GM12878 (cell line): Measurements from ENCODE around the gene ANXA4. TPM values are rescaled to one million over a fixed set of nuclear protein-coding genes. Genes with fewer than 3 reads are reported as not detected.

Experiments
- ATAC-seq: fragments of 200-7000 bp; cut with Tn5 transposase; 3 replicates; pipeline ENCODE4 v1.9.1; 2020; ENCODE audit warnings: mild to moderate bottlenecking, moderate library complexity
- BruUV-seq: library from RNA; stranded (reverse); fragments of 400-500 nt; replicated peaks from 2 replicates; lab custom pipeline; 2021; lab: Mats Ljungman, UMichigan
- CTCF ChIA-PET: fragments of 300-600 bp; sonication (Branson Sonifier 250); formaldehyde crosslinking; extraction: SDS; loops from one replicate; lab custom pipeline; 2021; ENCODE audit warnings: inconsistent platforms; lab: Yijun Ruan, JAX
- POLR2A ChIA-PET: fragments of 350-600 bp; formaldehyde crosslinking; extraction: SDS; loops from one replicate; lab custom pipeline; 2021; ENCODE audit warnings: inconsistent platforms; lab: Charles Lee
- RAD21 ChIA-PET: fragments of 300-600 bp; sonication (Branson Sonifier 250); formaldehyde crosslinking; loops from one replicate; lab custom pipeline; 2023; ENCODE audit warnings: antibody characterized with exemption; ENCODE audit not compliant: unreplicated experiment; lab: Charles Lee
- SMC1A ChIA-PET: fragments of 300-600 bp; sonication (Branson Sonifier 250); formaldehyde crosslinking; loops from one replicate; lab custom pipeline; 2023; ENCODE audit not compliant: unreplicated experiment, uncharacterized antibody; lab: Charles Lee
- DNase-seq: peaks from one replicate; pipeline ENCODE4 v3.0.0-alpha.2; 2011; ENCODE audit warnings: low read depth, low spot score
- FAIRE-seq: peaks from 3 replicates; lab custom pipeline; 2011; peaks lifted over from hg19 to GRCh38; lab: Jason Lieb, UNC
- H2AFZ ChIP-seq: 2 replicates; pipeline ENCODE4 v1.6.0; 2011; ENCODE audit warnings: low read depth, low read length, control low read depth; ENCODE audit not compliant: control insufficient read depth
- H3K27ac ChIP-seq: 2 replicates; pipeline ENCODE4 v1.5.1; 2011; ENCODE audit warnings: control low read depth; ENCODE audit not compliant: control insufficient read depth, insufficient read depth
- H3K27me3 ChIP-seq, 2 experiments: replicated peaks in 1 of 2; 2 replicates each; pipeline versions ENCODE4 v1.6.0 to v1.6.1; 2011; ENCODE audit warnings: low read length in 1 of 2; ENCODE audit not compliant: control insufficient read depth in 2 of 2, insufficient read depth in 2 of 2
- H3K36me3 ChIP-seq, 2 experiments: 2 replicates each; pipeline ENCODE4 v1.5.1; 2011; ENCODE audit warnings: low read length in 1 of 2; ENCODE audit not compliant: control insufficient read depth in 2 of 2, insufficient read depth in 2 of 2
- H3K4me1 ChIP-seq: 2 replicates; pipeline ENCODE4 v1.6.1; 2011; ENCODE audit warnings: mild to moderate bottlenecking, low read length, moderate library complexity, mixed read lengths; ENCODE audit not compliant: control insufficient read depth, insufficient read depth
- H3K4me2 ChIP-seq: 2 replicates; pipeline ENCODE4 v1.6.0; 2011; ENCODE audit warnings: control low read depth; ENCODE audit not compliant: control insufficient read depth, insufficient read depth
- H3K4me3 ChIP-seq: fragments of 200-600 bp; sonication (generic); 2 replicates; pipeline ENCODE4 v1.5.1; 2016
- H3K79me2 ChIP-seq: 2 replicates; pipeline ENCODE4 v1.6.0; 2011; ENCODE audit warnings: low read length; ENCODE audit not compliant: control insufficient read depth, insufficient read depth
- H3K9ac ChIP-seq: 2 replicates; pipeline ENCODE4 v1.8.0; 2011; ENCODE audit warnings: low read length, control low read depth, mixed read lengths; ENCODE audit not compliant: control insufficient read depth, insufficient read depth
- H3K9me3 ChIP-seq: replicated peaks from 3 replicates; pipeline ENCODE4 v1.5.1; 2011; ENCODE audit warnings: mild to moderate bottlenecking, low read length; ENCODE audit not compliant: control insufficient read depth, insufficient read depth
- H4K20me1 ChIP-seq: 2 replicates; pipeline ENCODE4 v1.6.0; 2011; ENCODE audit not compliant: control insufficient read depth, insufficient read depth
- ATF7 ChIP-seq: fragments of 450-650 bp; IDR thresholded peaks from 2 replicates; pipeline ENCODE4 v1.6.1; 2016; ENCODE audit warnings: low read depth, mild to moderate bottlenecking
- CHD1 ChIP-seq: IDR thresholded peaks from 2 replicates; pipeline ENCODE4 v1.6.1; 2012; ENCODE audit warnings: low read depth, low read length, improper control_type of control experiment
- HDGF ChIP-seq: fragments of 450-650 bp; IDR thresholded peaks from 2 replicates; pipeline ENCODE4 v1.6.1; 2016; ENCODE audit warnings: antibody characterized with exemption
- IKZF2 ChIP-seq, 2 experiments: fragments of 450-650 bp; IDR thresholded peaks; 2 replicates each; pipeline ENCODE4 v1.6.1; 2017; ENCODE audit warnings: mild to moderate bottlenecking in 2 of 2, moderate library complexity in 2 of 2
- KDM1A ChIP-seq: fragments of 200-600 bp; sonication (generic); IDR thresholded peaks from 2 replicates; pipeline ENCODE4 v1.6.1; 2016; ENCODE audit warnings: borderline replicate concordance
- MXI1 ChIP-seq: fragments of 150-350 bp; IDR thresholded peaks from 2 replicates; pipeline ENCODE4 v1.6.1; 2011; ENCODE audit warnings: low read depth, mild to moderate bottlenecking, inconsistent platforms, low read length, improper control_type of control experiment
- STAT1 ChIP-seq: fragments of 450-650 bp; conservative IDR thresholded peaks from 2 replicates; pipeline ENCODE4 v1.6.1; 2014; ENCODE audit warnings: antibody characterized with exemption, mild to moderate bottlenecking
- ZBTB4 ChIP-seq: fragments of 450-650 bp; formaldehyde crosslinking; IDR thresholded peaks from 2 replicates; pipeline ENCODE4 v1.4.0; 2022; ENCODE audit warnings: mild to moderate bottlenecking, moderate library complexity
- ZNF217 ChIP-seq: fragments of 450-650 bp; IDR thresholded peaks from 2 replicates; pipeline ENCODE4 v1.6.1; 2017; ENCODE audit warnings: antibody characterized with exemption, mild to moderate bottlenecking
- WGBS: methylation state at CpG from one replicate; pipeline ENCODE4 v1.1.6; 2016; ENCODE audit warnings: low lambda C conversion rate; ENCODE audit not compliant: insufficient replicate concordance, insufficient coverage; ENCODE audit errors: missing lambda C conversion rate; 5-methylcytosine and 5-hydroxymethylcytosine counted together
- in situ Hi-C: fragments of 300-500 bp; cut with MboI; formaldehyde crosslinking; loops from 9 replicates; pipeline ENCODE4 v1.14.3; 2018; ENCODE audit warnings: mixed read lengths
- intact Hi-C: fragments of 100-400 bp; cut with micrococcal nuclease; formaldehyde crosslinking; loops from one replicate; pipeline ENCODE4 v1.14.2; 2022; ENCODE audit not compliant: unreplicated experiment
- polyA plus RNA-seq, 11 experiments: library from polyadenylated mRNA; depleted of rRNA in 4 of 11; unstranded in 6 of 11; stranded (reverse) in 5 of 11; fragments of >200 nt; fragmentation: Nextera tagmentation in 4 of 11; fragmentation: Illumina TruSeq in 1 of 11; extraction: Ambion mirVana in 4 of 11; extraction: Trizol in 1 of 11; gene quantifications; 1 replicate in 1 of 11; 2 replicates in 10 of 11; pipeline versions ENCODE4 v1.2.1 to v1.2.3, GENCODE V29; 2011 to 2016; ENCODE audit warnings: inconsistent platforms in 2 of 11, missing spikeins in 2 of 11, low read depth in 1 of 11
- total RNA-seq, 4 experiments: library from RNA; depleted of rRNA in 3 of 4; stranded (reverse); fragments of >200 nt in 3 of 4; fragmentation: Illumina TruSeq in 1 of 4; extraction: Trizol in 1 of 4; gene quantifications; 2 replicates each; pipeline versions ENCODE4 v1.2.1 to v1.2.3, GENCODE V29; 2013 to 2021
- TF ChIP-seq, protein P1 (sequence below): fragments of 450-650 bp; IDR thresholded peaks from 2 replicates; pipeline ENCODE4 v1.6.1; 2017; ENCODE audit warnings: antibody characterized with exemption, mild to moderate bottlenecking, moderate library complexity
- TF ChIP-seq, protein P2 (sequence below), 3 experiments: IDR thresholded peaks in 2 of 3; conservative IDR thresholded peaks in 1 of 3; 2 replicates each; pipeline ENCODE4 v1.5.1; 2011; ENCODE audit warnings: low read depth in 3 of 3, low read length in 3 of 3, mild to moderate bottlenecking in 3 of 3, control low read depth in 2 of 3, moderate library complexity in 2 of 3, inconsistent platforms in 1 of 3, mixed read lengths in 1 of 3; ENCODE audit not compliant: control insufficient read depth in 2 of 3, insufficient read depth in 1 of 3; ENCODE audit errors: extremely low read depth in 1 of 3

Gene ANXA4
- total and polyA plus RNA-seq, 10 of the 15 experiments (the other 5 are each of a cell fraction or from before 2014, with no cell fraction given) = 16.3 to 97.2 (median 71.0) TPM

- intact Hi-C loops (loop anchor here (2.0 kb wide), 2 partner anchors 71 to 279 kb away; partner anchors contain the start of gene NFU1), in situ Hi-C loops (loop anchor here (25.0 kb wide), 1 partner anchor 704 kb away; the partner anchor contains the start of gene ANTXR1)
- Histone ChIP-seq H3K27ac (no peak overlapping the region), H3K9me3 (no peaks in the 10 kb centered on the region; the same call in 2 of the 3 replicates), H3K79me2 (no peaks in the 10 kb centered on the region), H3K4me2 (no peak overlapping the region), H3K9ac (no peak overlapping the region), H4K20me1 (no peaks in the 10 kb centered on the region), H3K4me1 (peaks cover 12% of the 10 kb centered on the region; the same call in 1 of the 2 replicates), H2AFZ (no peak overlapping the region), H3K27me3 (no peaks in the 10 kb centered on the region), H3K4me3 (no peak overlapping the region), H3K36me3 (no peaks in the 10 kb centered on the region)
- FAIRE-seq (no peak), DNase-seq (no peak), ATAC-seq (no peak)
- RAD21 ChIA-PET = interaction anchor here (0.7 to 6.7 kb wide), 6 partner anchors 9 to 340 kb away, joined by 3 to 46 read pairs (median 4); no protein-coding TSS in a partner anchor
- SMC1A ChIA-PET = interaction anchor here (0.7 to 7.0 kb wide), 15 partner anchors 8 to 340 kb away, joined by 3 to 64 read pairs (median 4); partner anchors contain the start of gene AAK1
- POLR2A ChIA-PET = interaction anchor here (0.5 to 0.7 kb wide), 3 partner anchors 46 to 352 kb away, joined by 3 to 4 read pairs (median 3); no protein-coding TSS in a partner anchor
- BruUV-seq = no TSS peak
- 95% methylated on average over 1 of the region's 1 CpG for WGBS
- CTCF ChIA-PET = interaction anchor here (0.8 to 11.6 kb wide), 17 partner anchors 9 to 340 kb away, joined by 3 to 293 read pairs (median 4); no protein-coding TSS in a partner anchor
- TF ChIP-seq CHD1 = no peak
- TF ChIP-seq MXI1 = no peak
- no peak for TF ChIP-seq ZNF217
- TF ChIP-seq ATF7 = no peak
- TF ChIP-seq, protein P1, sequence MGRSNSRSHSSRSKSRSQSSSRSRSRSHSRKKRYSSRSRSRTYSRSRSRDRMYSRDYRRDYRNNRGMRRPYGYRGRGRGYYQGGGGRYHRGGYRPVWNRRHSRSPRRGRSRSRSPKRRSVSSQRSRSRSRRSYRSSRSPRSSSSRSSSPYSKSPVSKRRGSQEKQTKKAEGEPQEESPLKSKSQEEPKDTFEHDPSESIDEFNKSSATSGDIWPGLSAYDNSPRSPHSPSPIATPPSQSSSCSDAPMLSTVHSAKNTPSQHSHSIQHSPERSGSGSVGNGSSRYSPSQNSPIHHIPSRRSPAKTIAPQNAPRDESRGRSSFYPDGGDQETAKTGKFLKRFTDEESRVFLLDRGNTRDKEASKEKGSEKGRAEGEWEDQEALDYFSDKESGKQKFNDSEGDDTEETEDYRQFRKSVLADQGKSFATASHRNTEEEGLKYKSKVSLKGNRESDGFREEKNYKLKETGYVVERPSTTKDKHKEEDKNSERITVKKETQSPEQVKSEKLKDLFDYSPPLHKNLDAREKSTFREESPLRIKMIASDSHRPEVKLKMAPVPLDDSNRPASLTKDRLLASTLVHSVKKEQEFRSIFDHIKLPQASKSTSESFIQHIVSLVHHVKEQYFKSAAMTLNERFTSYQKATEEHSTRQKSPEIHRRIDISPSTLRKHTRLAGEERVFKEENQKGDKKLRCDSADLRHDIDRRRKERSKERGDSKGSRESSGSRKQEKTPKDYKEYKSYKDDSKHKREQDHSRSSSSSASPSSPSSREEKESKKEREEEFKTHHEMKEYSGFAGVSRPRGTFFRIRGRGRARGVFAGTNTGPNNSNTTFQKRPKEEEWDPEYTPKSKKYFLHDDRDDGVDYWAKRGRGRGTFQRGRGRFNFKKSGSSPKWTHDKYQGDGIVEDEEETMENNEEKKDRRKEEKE = no peak
- TF ChIP-seq STAT1 = no peak
- TF ChIP-seq HDGF = no peak
- TF ChIP-seq, protein P2, sequence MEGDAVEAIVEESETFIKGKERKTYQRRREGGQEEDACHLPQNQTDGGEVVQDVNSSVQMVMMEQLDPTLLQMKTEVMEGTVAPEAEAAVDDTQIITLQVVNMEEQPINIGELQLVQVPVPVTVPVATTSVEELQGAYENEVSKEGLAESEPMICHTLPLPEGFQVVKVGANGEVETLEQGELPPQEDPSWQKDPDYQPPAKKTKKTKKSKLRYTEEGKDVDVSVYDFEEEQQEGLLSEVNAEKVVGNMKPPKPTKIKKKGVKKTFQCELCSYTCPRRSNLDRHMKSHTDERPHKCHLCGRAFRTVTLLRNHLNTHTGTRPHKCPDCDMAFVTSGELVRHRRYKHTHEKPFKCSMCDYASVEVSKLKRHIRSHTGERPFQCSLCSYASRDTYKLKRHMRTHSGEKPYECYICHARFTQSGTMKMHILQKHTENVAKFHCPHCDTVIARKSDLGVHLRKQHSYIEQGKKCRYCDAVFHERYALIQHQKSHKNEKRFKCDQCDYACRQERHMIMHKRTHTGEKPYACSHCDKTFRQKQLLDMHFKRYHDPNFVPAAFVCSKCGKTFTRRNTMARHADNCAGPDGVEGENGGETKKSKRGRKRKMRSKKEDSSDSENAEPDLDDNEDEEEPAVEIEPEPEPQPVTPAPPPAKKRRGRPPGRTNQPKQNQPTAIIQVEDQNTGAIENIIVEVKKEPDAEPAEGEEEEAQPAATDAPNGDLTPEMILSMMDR (IDR thresholded peaks at IDR 0.05 in 2 of 3, conservative IDR thresholded peaks at IDR 0.05 in 1 of 3; ENCODE audit: control insufficient read depth in 2 of 3, extremely low read depth in 1 of 3, insufficient read depth in 1 of 3, low read depth in 3 of 3, low read length in 3 of 3) = no peak
- TF ChIP-seq KDM1A = no peak
- no peak for TF ChIP-seq IKZF2 (IDR thresholded peaks at IDR 0.05)
- TF ChIP-seq ZBTB4 = no peak
These were observed 26.0 kb upstream of the ANXA4 start for GRCh38 chr2:69715964-69716363.
